Subcutaneous adipose tissue (tissue), 4 donors: ENCODE results near the gene GATA5. TPM values are rescaled to one million over a fixed set of nuclear protein-coding genes. Genes with fewer than 3 reads are reported as not detected.

Source experiments
- CTCF ChIP-seq: fragments of 450-650 bp; IDR thresholded peaks from one replicate; pipeline ENCODE4 v1.5.1; 2016; ENCODE audit warnings: low read depth, mild to moderate bottlenecking, control low read depth, antibody characterized with exemption, moderate library complexity
- total RNA-seq, 4 donors: library from RNA; depleted of rRNA; stranded (reverse); fragments of >200 nt; gene quantifications; one replicate each; pipeline ENCODE4 v1.1.0, GENCODE V29; 2016

The GATA5 gene
- total RNA-seq, 4 donors from 2014 or later = not detected

DNA sequence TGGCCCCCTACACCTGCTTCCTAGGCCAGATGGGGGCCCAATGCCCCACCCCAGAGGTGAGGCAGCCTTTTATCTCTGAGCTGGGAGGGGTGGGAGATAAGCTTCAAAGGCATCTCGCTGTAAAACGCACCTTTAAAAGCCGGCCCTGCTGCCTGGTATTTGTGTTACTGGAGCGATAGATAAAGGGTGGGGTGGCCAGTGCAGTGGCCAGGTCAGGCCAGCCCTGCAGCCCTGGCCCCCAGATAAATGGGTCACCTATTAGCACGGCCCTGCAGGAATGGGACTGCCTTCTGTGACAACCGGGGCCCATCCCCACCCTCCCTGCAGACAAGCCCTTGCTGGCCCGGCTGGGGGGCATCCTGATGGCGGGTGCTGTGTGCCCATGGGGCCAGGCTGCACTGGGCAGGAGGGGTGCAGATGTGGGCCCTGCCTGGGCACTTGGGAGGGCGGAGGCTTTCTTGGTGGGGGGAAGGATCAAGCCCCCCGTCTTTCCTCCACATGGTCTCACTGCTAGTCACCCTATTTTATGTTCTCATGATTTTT lies 45.4 kb downstream of the GATA5 start:
- TF ChIP-seq CTCF = no peak

DNA sequence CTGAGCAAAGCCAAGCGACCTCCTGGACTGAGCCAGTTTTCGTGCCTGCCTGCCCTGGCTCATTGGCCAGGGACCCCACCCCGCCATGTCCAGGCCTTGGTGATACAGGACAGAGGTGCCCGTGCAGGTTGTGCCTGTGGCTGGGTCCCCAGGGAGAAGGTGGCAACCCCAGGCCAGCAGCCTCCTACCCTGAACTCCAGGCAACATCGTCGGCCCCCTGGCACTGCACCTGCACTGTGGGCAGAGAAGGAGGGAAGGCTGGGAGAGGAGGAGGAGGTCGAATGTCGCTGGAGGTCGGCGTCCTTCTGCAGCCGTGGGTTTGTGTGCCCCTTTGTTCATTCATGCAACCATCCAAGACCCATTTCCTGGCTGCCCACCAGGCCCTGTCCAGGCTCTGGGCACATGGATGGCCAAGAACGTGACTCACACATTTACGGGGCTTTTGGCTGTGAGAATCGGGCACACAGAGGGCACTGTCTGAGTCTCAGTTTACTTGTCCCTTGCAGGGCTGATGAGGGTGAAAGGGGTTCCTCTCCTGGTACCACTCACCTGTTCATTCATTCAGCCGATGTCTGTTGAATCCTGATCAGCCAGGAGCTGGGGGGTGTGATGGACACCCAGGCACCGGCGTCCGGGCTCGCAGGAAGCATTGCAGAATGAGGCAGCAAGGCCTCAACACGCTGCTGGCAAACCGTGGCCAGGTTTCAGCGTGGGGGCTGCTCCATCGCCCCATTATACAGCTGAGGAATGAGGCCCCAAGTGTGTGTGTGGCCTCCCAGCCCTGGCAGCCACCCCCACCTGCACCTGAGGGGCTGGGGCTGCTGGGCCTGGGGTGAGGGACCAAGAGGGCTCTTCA lies 46.1 kb downstream of the GATA5 start:
- no peak for TF ChIP-seq CTCF

GRCh38 chr20:62428396-62429295 lies 47.1 kb downstream of the GATA5 start:
- no peak for TF ChIP-seq CTCF

DNA sequence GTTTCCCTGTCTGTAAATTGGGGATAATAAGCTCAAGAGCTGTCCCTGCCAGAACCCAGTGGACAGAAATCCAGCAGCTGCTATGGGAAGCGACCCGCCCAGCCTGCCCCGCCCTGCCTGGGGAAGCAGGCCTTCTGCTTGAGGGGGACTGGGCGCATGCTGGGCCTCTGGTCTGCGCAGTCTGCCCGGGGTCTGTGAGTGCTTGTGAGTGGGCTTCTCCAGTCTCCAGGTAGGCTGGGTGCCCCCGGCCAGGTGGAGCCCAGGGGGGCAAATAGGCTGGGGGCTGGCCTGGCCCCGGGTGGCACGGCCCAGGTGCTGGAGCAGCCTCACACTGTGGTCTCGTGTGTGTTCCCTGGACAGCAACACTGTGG lies 47.8 kb downstream of the GATA5 start:
- no peak for TF ChIP-seq CTCF

- no peak for TF ChIP-seq CTCF
These were observed 48.4 kb downstream of the GATA5 start, which contains the start of gene RBBP8NL for GRCh38 chr20:62427172-62428001. RBBP8NL (minus strand) TSS chr20:62427539; CDS start chr20:62419647, 7,892 bp downstream.

- TF ChIP-seq CTCF = no peak
These were observed 49.1 kb downstream of the GATA5 start for GRCh38 chr20:62426699-62427131.
